Uterus (tissue), 2 donors: ENCODE data around the gene CDKL4.

ENCODE experiments used
- CTCF ChIP-seq, 4 experiments: fragments of 200-600 bp in 2 of 4; fragments of 450-650 bp in 2 of 4; sonication (generic) in 2 of 4; IDR thresholded peaks; one replicate each; pipeline ENCODE4 v1.5.1; 2016 to 2019; ENCODE audit warnings: antibody characterized with exemption in 4 of 4, mild to moderate bottlenecking in 2 of 4, moderate library complexity in 1 of 4
- POLR2A ChIP-seq, 2 donors: fragments of 450-650 bp; IDR thresholded peaks; one replicate each; pipeline ENCODE4 v1.6.1; 2016; ENCODE audit warnings: antibody characterized with exemption in 2 of 2, mild to moderate bottlenecking in 1 of 2, moderate library complexity in 1 of 2

GRCh38 chr2:39160982-39161381 is 82.8 kb downstream of the CDKL4 start:
- TF ChIP-seq CTCF (IDR thresholded peaks at IDR 0.05) (no peak), POLR2A (IDR thresholded peaks at IDR 0.05) (no peak)
